RWPE2 (cell line): Measurements from ENCODE around the gene RETREG2.

Experiments used
- ATAC-seq: fragments of 200-7000 bp; cut with Tn5 transposase; 3 replicates; pipeline ENCODE4 v1.9.1; 2021; ENCODE audit warnings: low read depth
- DNase-seq: peaks from one replicate; pipeline ENCODE4 v3.0.0-alpha.2; 2020; ENCODE audit warnings: low spot score
- H3K27ac ChIP-seq: fragments of 450-650 bp; 2 replicates; pipeline ENCODE4 v1.5.1; 2017; ENCODE audit warnings: mild to moderate bottlenecking; ENCODE audit not compliant: poor library complexity, severe bottlenecking
- H3K27me3 ChIP-seq: fragments of 250-450 bp; sonication (Bioruptor Pico); 2 replicates; pipeline ENCODE4 v1.5.1; 2021; ENCODE audit warnings: mild to moderate bottlenecking, moderate library complexity; ENCODE audit not compliant: insufficient read depth, poor library complexity, severe bottlenecking
- H3K36me3 ChIP-seq: fragments of 250-450 bp; sonication (Bioruptor Pico); 2 replicates; pipeline ENCODE4 v1.5.1; 2020; ENCODE audit warnings: low read depth, mild to moderate bottlenecking, moderate library complexity
- H3K4me1 ChIP-seq: fragments of 250-450 bp; sonication (Bioruptor Pico); 2 replicates; pipeline ENCODE4 v1.5.1; 2021; ENCODE audit warnings: mild to moderate bottlenecking, moderate library complexity; ENCODE audit not compliant: insufficient read depth, poor library complexity, severe bottlenecking
- H3K4me3 ChIP-seq: fragments of 250-450 bp; sonication (Bioruptor Pico); 2 replicates; pipeline ENCODE4 v1.5.1; 2021; ENCODE audit warnings: mild to moderate bottlenecking, moderate library complexity; ENCODE audit not compliant: severe bottlenecking
- H3K9me3 ChIP-seq: fragments of 250-450 bp; sonication (Bioruptor Pico); 2 replicates; pipeline ENCODE4 v1.5.1; 2021; ENCODE audit warnings: mild to moderate bottlenecking, moderate library complexity; ENCODE audit not compliant: severe bottlenecking
- TF ChIP-seq, protein P1 (sequence below): fragments of 450-650 bp; IDR thresholded peaks from one replicate; pipeline ENCODE4 v1.5.1; 2017; ENCODE audit warnings: mild to moderate bottlenecking, moderate library complexity; ENCODE audit not compliant: poor library complexity, severe bottlenecking

Gene RETREG2

DNA sequence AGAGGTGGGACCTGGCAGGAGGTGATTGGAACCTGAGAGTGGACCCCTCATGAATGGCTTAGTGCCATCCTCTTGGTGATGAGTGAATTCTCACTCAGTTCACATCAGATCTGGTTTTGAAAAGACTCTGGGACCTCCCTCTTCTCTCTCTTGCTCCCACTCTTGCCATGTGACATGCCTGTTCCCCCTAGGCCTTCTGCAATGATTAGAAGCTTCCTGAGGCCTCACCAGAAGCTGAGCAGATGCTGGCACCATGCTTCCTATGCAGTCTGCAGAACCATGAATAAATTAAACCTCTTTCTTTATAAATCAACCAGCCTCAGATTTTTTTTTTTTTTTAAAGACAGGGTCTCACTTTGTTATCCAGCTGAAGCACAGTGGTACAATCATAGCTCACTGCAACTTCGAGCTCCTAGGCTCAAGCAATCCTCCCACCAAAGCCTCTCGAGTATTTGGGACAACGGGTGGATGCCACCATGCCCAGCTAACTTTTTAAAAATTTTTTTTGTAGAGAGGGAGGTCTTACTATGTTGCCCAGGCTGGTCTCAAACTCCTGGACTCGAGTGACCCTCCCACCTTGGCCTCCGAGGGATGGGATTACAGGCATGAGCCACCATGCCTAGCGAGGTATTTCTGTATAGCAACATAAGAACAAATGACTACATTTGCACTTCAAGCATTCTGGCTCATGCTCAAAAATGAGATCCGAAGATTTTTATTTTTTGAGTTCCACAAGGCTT, 26.5 kb downstream of the RETREG2 start:
- H3K4me3 ChIP-seq: no peak overlapping the region
- TF ChIP-seq, protein P1, sequence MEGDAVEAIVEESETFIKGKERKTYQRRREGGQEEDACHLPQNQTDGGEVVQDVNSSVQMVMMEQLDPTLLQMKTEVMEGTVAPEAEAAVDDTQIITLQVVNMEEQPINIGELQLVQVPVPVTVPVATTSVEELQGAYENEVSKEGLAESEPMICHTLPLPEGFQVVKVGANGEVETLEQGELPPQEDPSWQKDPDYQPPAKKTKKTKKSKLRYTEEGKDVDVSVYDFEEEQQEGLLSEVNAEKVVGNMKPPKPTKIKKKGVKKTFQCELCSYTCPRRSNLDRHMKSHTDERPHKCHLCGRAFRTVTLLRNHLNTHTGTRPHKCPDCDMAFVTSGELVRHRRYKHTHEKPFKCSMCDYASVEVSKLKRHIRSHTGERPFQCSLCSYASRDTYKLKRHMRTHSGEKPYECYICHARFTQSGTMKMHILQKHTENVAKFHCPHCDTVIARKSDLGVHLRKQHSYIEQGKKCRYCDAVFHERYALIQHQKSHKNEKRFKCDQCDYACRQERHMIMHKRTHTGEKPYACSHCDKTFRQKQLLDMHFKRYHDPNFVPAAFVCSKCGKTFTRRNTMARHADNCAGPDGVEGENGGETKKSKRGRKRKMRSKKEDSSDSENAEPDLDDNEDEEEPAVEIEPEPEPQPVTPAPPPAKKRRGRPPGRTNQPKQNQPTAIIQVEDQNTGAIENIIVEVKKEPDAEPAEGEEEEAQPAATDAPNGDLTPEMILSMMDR: no peak
- H3K4me1 ChIP-seq: peaks cover 7% of the 10 kb centered on the region
- H3K36me3 ChIP-seq: peaks cover 8% of the 10 kb centered on the region
- no peaks in the 10 kb centered on the region for H3K9me3 ChIP-seq
- no peaks in the 10 kb centered on the region for H3K27me3 ChIP-seq
- DNase-seq (no peak), ATAC-seq (no peak)
- H3K27ac ChIP-seq: no peak overlapping the region

DNA sequence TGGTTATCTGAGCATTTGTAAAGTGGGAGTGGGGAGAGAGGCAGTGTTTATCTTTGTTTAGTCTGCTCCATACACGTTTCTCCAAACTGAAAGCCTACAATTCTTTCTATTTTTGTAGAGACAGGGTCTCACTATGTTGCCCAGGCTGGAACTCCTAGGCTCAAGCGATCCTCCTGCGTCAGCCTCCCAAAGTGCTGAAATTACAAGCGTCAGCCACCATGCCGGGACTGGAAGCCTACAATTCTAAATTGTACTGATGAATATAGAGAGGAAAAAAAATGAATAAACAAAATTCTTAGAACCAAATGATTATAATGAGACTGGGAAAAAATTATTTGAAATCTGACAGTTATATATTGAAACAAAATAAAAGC, 27.1 kb downstream of the RETREG2 start:
- ATAC-seq (no peak), DNase-seq (no peak)
- H3K27ac ChIP-seq: no peak overlapping the region
- peaks cover 7% of the 10 kb centered on the region for H3K4me1 ChIP-seq
- H3K27me3 ChIP-seq: no peaks in the 10 kb centered on the region
- H3K36me3 ChIP-seq: peaks cover 8% of the 10 kb centered on the region
- no peaks in the 10 kb centered on the region for H3K9me3 ChIP-seq
- H3K4me3 ChIP-seq: no peak overlapping the region
- TF ChIP-seq, protein P1: no peak

DNA sequence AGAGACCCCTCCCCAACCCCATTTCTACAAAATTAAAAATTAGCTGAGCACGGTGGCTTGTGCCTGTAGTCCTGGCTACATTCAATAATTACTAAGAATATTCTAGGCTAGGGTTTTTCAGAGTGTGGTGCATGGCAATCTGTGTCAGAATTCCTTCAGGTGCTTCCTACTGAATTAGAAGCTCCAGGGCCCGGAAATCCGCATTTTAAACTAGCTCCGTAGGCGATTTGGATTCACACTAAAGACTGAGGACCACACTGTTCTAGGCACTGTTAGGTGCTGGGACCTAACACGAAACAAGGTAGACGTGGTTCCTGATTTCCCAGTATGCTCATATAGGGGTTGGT, 27.9 kb downstream of the RETREG2 start:
- DNase-seq (no peak), ATAC-seq (no peak)
- TF ChIP-seq, protein P1: no peak
- peaks cover 8% of the 10 kb centered on the region for H3K36me3 ChIP-seq
- no peaks in the 10 kb centered on the region for H3K27me3 ChIP-seq
- H3K27ac ChIP-seq: peak overlapping the region; percentile 58
- no peaks in the 10 kb centered on the region for H3K9me3 ChIP-seq
- peak overlapping the region; percentile 43 for H3K4me3 ChIP-seq
- peaks cover 7% of the 10 kb centered on the region for H3K4me1 ChIP-seq

DNA sequence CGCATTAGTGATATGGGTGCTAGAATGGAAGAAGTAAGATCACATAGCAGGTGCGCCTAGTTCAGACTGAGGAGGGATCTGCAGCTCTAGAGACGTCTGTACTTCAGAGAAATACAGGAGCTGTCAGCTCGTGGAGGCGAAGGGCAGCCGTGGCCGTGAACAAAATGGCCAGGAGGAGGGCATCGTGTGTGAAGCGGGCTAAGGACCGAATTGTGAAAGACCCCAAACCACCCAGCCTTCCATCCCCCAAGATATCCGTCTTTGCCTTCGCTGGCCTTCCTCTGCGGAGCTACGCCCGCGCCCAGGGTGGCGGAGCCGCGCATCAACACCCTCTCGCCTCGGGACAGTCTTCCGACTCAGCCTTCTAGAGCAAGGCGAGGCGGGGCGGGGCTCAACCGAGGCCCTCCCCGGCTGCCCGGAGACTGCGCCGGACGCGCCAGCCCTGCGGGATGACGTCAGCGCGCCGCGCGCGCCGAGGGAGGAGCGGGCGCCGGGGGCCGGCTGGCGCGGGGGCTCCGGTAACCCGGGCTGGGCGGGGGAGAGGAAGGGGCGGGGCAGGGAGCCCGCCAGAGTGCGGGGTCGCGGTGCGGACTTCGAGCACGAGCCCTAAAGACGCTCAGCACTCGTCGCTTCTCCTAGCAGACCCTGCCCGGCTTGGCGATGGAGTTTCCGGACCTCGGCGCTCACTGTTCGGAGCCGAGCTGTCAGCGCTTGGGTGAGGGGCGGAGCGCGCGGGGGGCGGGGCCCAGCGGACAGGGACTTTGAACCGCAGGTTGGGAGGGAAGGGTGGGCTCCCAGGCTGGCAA, 28.5 kb downstream of the RETREG2 start, which contains the start of gene ZFAND2B:
ZFAND2B (plus strand) TSS at position 455 of the 806 bp plus-strand sequence; CDS start at position 661, 206 bp downstream.
- DNase-seq (peak; percentile 92), ATAC-seq (peak; percentile 96)
- no peaks in the 10 kb centered on the region for H3K27me3 ChIP-seq
- H3K4me1 ChIP-seq: peaks cover 7% of the 10 kb centered on the region
- TF ChIP-seq, protein P1: no peak
- peak within 1 kb of the TSS; percentile 58 for H3K27ac ChIP-seq
- H3K4me3 ChIP-seq: peak within 1 kb of the TSS; percentile 43
- H3K36me3 ChIP-seq: peaks cover 8% of the 10 kb centered on the region
- no peaks in the 10 kb centered on the region for H3K9me3 ChIP-seq
